HG03159 (cell line): ENCODE measurements around the gene GLYATL2.

Experiments used
- ATAC-seq: cut with Tn5 transposase; IDR thresholded peaks from one replicate; pipeline ENCODE4 v1.9.1; 2021; ENCODE audit warnings: mild to moderate bottlenecking, moderate library complexity; ENCODE audit not compliant: unreplicated experiment

The GLYATL2 gene

GRCh38 chr11:58801974-58802545 is 42.4 kb downstream of the GLYATL2 start:
- ATAC-seq = no peak

DNA sequence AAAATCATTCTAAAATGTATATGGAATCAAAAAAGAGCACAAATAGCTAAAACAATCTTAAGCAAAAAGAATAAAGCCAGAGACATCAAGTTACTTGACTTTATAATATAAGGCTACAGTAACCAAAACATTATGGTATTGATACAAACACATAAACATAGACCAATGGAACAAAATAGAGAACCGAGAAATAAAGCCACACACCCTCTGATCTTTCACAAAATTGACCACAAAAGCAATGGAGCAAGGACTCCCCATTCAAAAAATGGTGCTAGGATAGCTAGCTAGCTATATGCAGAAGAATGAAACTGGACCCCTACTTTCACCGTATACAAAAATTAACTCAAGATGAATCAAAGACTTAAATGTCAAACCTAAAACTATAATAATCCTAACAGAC is 43.2 kb downstream of the GLYATL2 start:
- no peak for ATAC-seq

DNA sequence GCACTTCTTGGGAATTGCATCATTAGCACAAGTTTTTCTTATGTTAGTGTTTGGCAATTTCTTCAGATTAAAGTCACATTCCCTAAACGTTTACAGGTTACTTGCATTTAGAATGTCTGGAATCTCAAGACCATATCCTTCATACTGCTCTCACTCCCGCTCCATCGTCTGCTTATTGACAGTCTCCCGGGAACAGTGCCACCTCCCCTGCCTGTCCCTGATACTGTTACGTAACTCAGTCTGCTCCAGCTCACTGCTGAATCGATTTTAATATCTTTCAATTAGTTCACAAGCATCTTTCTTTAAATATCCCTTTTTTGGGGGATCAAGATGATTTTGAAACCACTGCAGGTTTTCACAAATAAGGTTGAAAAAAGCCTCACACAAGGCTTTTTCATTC is 48.2 kb downstream of the GLYATL2 start:
- no peak for ATAC-seq

DNA sequence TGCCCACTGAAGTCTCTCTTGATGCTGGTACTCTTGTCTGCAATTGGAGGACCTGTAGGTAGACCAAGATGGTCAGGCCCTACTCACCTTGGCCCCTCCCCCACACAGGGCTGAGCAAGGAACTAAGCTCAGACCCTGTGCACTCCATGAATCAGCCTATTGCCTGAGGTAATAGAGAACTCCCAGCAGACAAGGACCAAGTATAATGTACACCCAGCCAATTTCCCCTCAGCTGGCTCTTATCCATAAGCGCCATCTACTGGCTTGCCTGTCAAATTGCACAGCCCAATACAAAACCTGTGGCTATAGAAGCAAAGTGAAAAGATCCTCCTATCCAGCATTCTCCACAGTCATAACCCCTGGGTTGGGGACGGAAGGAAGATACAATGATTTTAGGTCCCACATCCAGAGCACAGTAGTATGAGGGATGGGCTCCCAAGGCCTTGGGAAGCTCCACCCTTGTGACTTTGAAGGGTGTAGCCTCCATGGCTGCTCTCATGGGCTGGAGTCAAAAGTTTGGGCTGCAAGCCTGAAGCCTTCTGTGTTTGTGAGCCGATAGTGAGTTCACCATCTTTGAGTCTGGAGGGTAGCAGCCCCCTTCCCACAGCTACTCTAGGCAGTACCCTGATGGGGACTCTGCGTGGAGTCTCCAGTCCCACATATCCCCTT is 56.0 kb downstream of the GLYATL2 start:
- ATAC-seq = peak; percentile 94

- peak; percentile 5 for ATAC-seq
These were observed 56.6 kb downstream of the GLYATL2 start for GRCh38 chr11:58787903-58788302.

DNA sequence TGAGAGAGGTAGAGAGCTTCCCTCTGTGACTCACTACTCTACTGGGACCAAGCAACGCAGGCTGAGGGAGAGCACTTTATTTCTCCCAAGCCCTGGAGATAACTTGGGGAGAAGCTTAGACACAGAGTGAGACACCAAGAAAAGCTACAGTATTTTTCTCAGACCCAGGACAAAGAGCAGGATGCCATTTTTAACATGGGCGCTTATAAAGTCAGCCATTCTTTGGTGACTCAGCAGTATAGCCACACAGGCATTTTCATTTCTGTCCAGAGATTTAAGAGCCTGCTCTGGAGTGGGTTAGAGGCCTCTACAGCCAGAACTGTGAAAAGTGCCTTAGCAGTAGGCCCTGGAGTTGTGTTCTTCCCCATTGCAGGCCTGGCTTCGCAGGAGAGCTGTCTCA is 57.8 kb downstream of the GLYATL2 start:
- ATAC-seq = no peak

- no peak for ATAC-seq
These were observed 59.5 kb downstream of the GLYATL2 start for GRCh38 chr11:58784995-58785394.
